H1 (cell line): ENCODE data around the gene LAMC3. TPM values are rescaled to one million over a fixed set of nuclear protein-coding genes. Genes with fewer than 3 reads are reported as not detected.

Experiments used
- CTCF ChIA-PET: fragments of 300-600 bp; sonication (Branson Sonifier 250); formaldehyde crosslinking; loops from one replicate; lab custom pipeline; 2021; ENCODE audit not compliant: partially characterized antibody; lab: Charles Lee
- POLR2A ChIA-PET: fragments of 300-600 bp; sonication (Branson Sonifier 250); formaldehyde crosslinking; loops from one replicate; lab custom pipeline; 2021; ENCODE audit warnings: inconsistent platforms; ENCODE audit not compliant: partially characterized antibody; lab: Charles Lee
- DNase-seq, 2 experiments: peaks; one replicate each; pipeline versions ENCODE4 v3.0.0 to v3.0.0-alpha.2; 2010 to 2022; ENCODE audit warnings: low spot score in 2 of 2, low read depth in 1 of 2, mixed read lengths in 1 of 2
- FAIRE-seq: peaks from 2 replicates; lab custom pipeline; 2011; peaks lifted over from hg19 to GRCh38; lab: Jason Lieb, UNC
- H2AFZ ChIP-seq: 2 replicates; pipeline ENCODE4 v1.8.1; 2012; ENCODE audit warnings: low read length, inconsistent platforms
- H2AK5ac ChIP-seq: 2 replicates; pipeline ENCODE4 v1.6.1; 2013; ENCODE audit warnings: low read depth, low read length
- H2BK120ac ChIP-seq: replicated peaks from 2 replicates; pipeline ENCODE3; 2013; ENCODE audit warnings: low read depth, low read length, inconsistent platforms
- H2BK12ac ChIP-seq: 2 replicates; pipeline ENCODE4 v1.6.1; 2013; ENCODE audit warnings: low read depth, low read length
- H2BK15ac ChIP-seq: 2 replicates; pipeline ENCODE4 v1.6.1; 2013; ENCODE audit warnings: low read length
- H2BK20ac ChIP-seq: 2 replicates; pipeline ENCODE4 v1.6.1; 2013; ENCODE audit warnings: low read length
- H2BK5ac ChIP-seq: 2 replicates; pipeline ENCODE4 v1.6.1; 2013; ENCODE audit warnings: low read depth, low read length
- H3K14ac ChIP-seq: 2 replicates; pipeline ENCODE4 v1.6.1; 2013; ENCODE audit warnings: inconsistent platforms; ENCODE audit not compliant: insufficient read length
- H3K18ac ChIP-seq: 2 replicates; pipeline ENCODE4 v1.6.1; 2013; ENCODE audit warnings: low read length; ENCODE audit errors: extremely low read depth
- H3K23ac ChIP-seq: 2 replicates; pipeline ENCODE4 v1.6.1; 2013; ENCODE audit warnings: inconsistent platforms; ENCODE audit not compliant: insufficient read length
- H3K23me2 ChIP-seq: 2 replicates; pipeline ENCODE4 v1.6.1; 2013; ENCODE audit warnings: low read depth, low read length
- H3K27ac ChIP-seq: 2 replicates; pipeline ENCODE4 v1.6.1; 2011; ENCODE audit warnings: low read depth, low read length, inconsistent platforms
- H3K27me3 ChIP-seq, 4 experiments: replicated peaks in 1 of 4; 1 replicate in 1 of 4; 2 replicates in 3 of 4; pipeline versions ENCODE4 v1.6.1 to v1.8.1; 2011 to 2013; ENCODE audit warnings: low read length in 3 of 4, mild to moderate bottlenecking in 3 of 4, inconsistent platforms in 2 of 4, mixed read lengths in 2 of 4, moderate library complexity in 1 of 4; ENCODE audit not compliant: control insufficient read depth in 3 of 4, insufficient read depth in 3 of 4; ENCODE audit errors: extremely low read depth in 1 of 4
- H3K36me3 ChIP-seq, 4 experiments: 2 replicates each; pipeline versions ENCODE4 v1.6.1 to v1.8.1; 2011 to 2013; ENCODE audit warnings: mild to moderate bottlenecking in 4 of 4, low read length in 3 of 4, moderate library complexity in 2 of 4, control low read depth in 1 of 4, inconsistent platforms in 1 of 4; ENCODE audit not compliant: insufficient read depth in 4 of 4, control insufficient read depth in 2 of 4
- H3K4ac ChIP-seq: replicated peaks from 2 replicates; pipeline ENCODE3; 2013; ENCODE audit warnings: low read length, low read depth, mixed read lengths, inconsistent platforms; ENCODE audit not compliant: insufficient read length
- H3K4me1 ChIP-seq, 4 experiments: replicated peaks in 1 of 4; 1 replicate in 1 of 4; 2 replicates in 3 of 4; pipeline versions ENCODE4 v1.6.1 to v1.8.1; 2011 to 2013; ENCODE audit warnings: low read length in 3 of 4, inconsistent platforms in 2 of 4, mixed read lengths in 1 of 4; ENCODE audit not compliant: insufficient read depth in 4 of 4, control insufficient read depth in 3 of 4
- H3K4me2 ChIP-seq, 2 experiments: 2 replicates each; pipeline versions ENCODE4 v1.6.1 to v1.8.1; 2011 to 2013; ENCODE audit warnings: low read depth in 2 of 2, low read length in 2 of 2, control low read depth in 1 of 2, inconsistent platforms in 1 of 2, mild to moderate bottlenecking in 1 of 2; ENCODE audit not compliant: insufficient read depth in 1 of 2
- H3K4me3 ChIP-seq, 4 experiments: fragments of 200-600, 300-600 bp in 1 of 4; sonication (generic), shearing (Covaris generic), sonication (Bioruptor Twin) in 1 of 4; 2 replicates each; pipeline versions ENCODE4 v1.5.1 to v1.8.1; 2011 to 2016; ENCODE audit warnings: low read length in 4 of 4, low read depth in 3 of 4, control low read depth in 2 of 4, inconsistent platforms in 2 of 4, mild to moderate bottlenecking in 2 of 4, mixed read lengths in 1 of 4, moderate library complexity in 1 of 4; ENCODE audit not compliant: insufficient read depth in 2 of 4; ENCODE audit errors: extremely low read depth in 1 of 4
- H3K56ac ChIP-seq: replicated peaks from 2 replicates; pipeline ENCODE3; 2013; ENCODE audit warnings: low read depth, mild to moderate bottlenecking, mixed read lengths, low read length, inconsistent platforms; ENCODE audit not compliant: insufficient read length
- H3K79me1 ChIP-seq: 2 replicates; pipeline ENCODE4 v1.6.1; 2013; ENCODE audit warnings: low read depth, low read length, control low read depth
- H3K79me2 ChIP-seq, 2 experiments: 2 replicates each; pipeline versions ENCODE4 v1.6.1 to v1.8.1; 2012 to 2013; ENCODE audit warnings: low read length in 2 of 2, mild to moderate bottlenecking in 2 of 2, inconsistent platforms in 1 of 2; ENCODE audit not compliant: insufficient read depth in 2 of 2, control insufficient read depth in 1 of 2
- H3K9ac ChIP-seq, 4 experiments: replicated peaks in 1 of 4; 1 replicate in 1 of 4; 2 replicates in 3 of 4; pipeline versions ENCODE4 v1.6.1 to v1.8.1; 2011 to 2013; ENCODE audit warnings: low read depth in 3 of 4, low read length in 3 of 4, control low read depth in 2 of 4, mild to moderate bottlenecking in 2 of 4, moderate library complexity in 2 of 4, inconsistent platforms in 1 of 4; ENCODE audit errors: extremely low read depth in 1 of 4
- H3K9me3 ChIP-seq, 2 experiments: 2 replicates each; pipeline versions ENCODE4 v1.6.1 to v1.8.1; 2012 to 2013; ENCODE audit warnings: mild to moderate bottlenecking in 2 of 2, moderate library complexity in 2 of 2, control low read depth in 1 of 2, inconsistent platforms in 1 of 2, low read depth in 1 of 2, low read length in 1 of 2, mixed read lengths in 1 of 2; ENCODE audit not compliant: insufficient read depth in 2 of 2
- H4K20me1 ChIP-seq, 2 experiments: replicated peaks in 1 of 2; 2 replicates each; pipeline versions ENCODE3 to v1.8.1; 2011 to 2013; ENCODE audit warnings: inconsistent platforms in 2 of 2, low read length in 2 of 2, mild to moderate bottlenecking in 1 of 2; ENCODE audit not compliant: insufficient read depth in 2 of 2, control insufficient read depth in 1 of 2
- H4K5ac ChIP-seq: 2 replicates; pipeline ENCODE4 v1.6.1; 2013; ENCODE audit warnings: low read length, low read depth, mixed read lengths, inconsistent platforms; ENCODE audit not compliant: insufficient read length
- H4K8ac ChIP-seq: 2 replicates; pipeline ENCODE4 v1.8.0; 2013; ENCODE audit warnings: mild to moderate bottlenecking, moderate library complexity, low read length, inconsistent platforms; ENCODE audit not compliant: insufficient read depth; ENCODE audit errors: extremely low read depth
- H4K91ac ChIP-seq: replicated peaks from 2 replicates; pipeline ENCODE3; 2013; ENCODE audit warnings: low read length, mixed read lengths, inconsistent platforms; ENCODE audit not compliant: insufficient read length
- BRCA1 ChIP-seq: IDR thresholded peaks from 2 replicates; pipeline ENCODE4 v1.6.1; 2012; ENCODE audit warnings: low read depth, low read length, improper control_type of control experiment
- HDAC2 ChIP-seq, 2 experiments: fragments of 300-600 bp in 1 of 2; sonication (generic) in 1 of 2; IDR thresholded peaks; 2 replicates each; pipeline ENCODE4 v1.6.1; 2011 to 2012; ENCODE audit warnings: low read depth in 2 of 2, low read length in 2 of 2, mild to moderate bottlenecking in 2 of 2, moderate library complexity in 2 of 2, borderline replicate concordance in 1 of 2, inconsistent platforms in 1 of 2
- NRF1 ChIP-seq: IDR thresholded peaks from 2 replicates; pipeline ENCODE4 v1.6.1; 2011; ENCODE audit warnings: mild to moderate bottlenecking, low read depth, low read length, improper control_type of control experiment
- POLR2AphosphoS5 ChIP-seq: IDR thresholded peaks from 2 replicates; pipeline ENCODE4 v1.6.1; 2011; ENCODE audit warnings: low read depth, low read length
- RNF2 ChIP-seq: fragments of 200-900, 300-1000 bp; sonication (generic); IDR thresholded peaks from 2 replicates; pipeline ENCODE4 v1.7.1; 2016; ENCODE audit warnings: borderline replicate concordance, low read depth, mild to moderate bottlenecking, antibody characterized with exemption, low read length; ENCODE audit not compliant: poor library complexity, severe bottlenecking; ENCODE audit errors: missing control alignments
- TAF1 ChIP-seq: IDR thresholded peaks from 2 replicates; pipeline ENCODE4 v1.6.1; 2011; ENCODE audit warnings: mild to moderate bottlenecking, low read depth, low read length
- TAF7 ChIP-seq: optimal IDR thresholded peaks from 2 replicates; pipeline ENCODE3; 2011; ENCODE audit warnings: low read depth, mild to moderate bottlenecking, inconsistent platforms, low read length, moderate library complexity, borderline replicate concordance
- ZNF274 ChIP-seq: IDR thresholded peaks from 2 replicates; pipeline ENCODE4 v1.7.0; 2012; ENCODE audit warnings: low read length, borderline replicate concordance; ENCODE audit errors: extremely low read depth
- WGBS, 2 experiments: shearing (Covaris generic) in 1 of 2; methylation state at CpG; one replicate each; pipeline versions ENCODE4 v1.1.6 to v1.1.7; 2013 to 2015; ENCODE audit warnings: low lambda C conversion rate in 2 of 2, mixed read lengths in 2 of 2, inconsistent platforms in 1 of 2, low coverage in 1 of 2, missing lambda C conversion rate in 1 of 2; ENCODE audit not compliant: insufficient replicate concordance in 2 of 2, insufficient coverage in 1 of 2, insufficient read length in 1 of 2; ENCODE audit errors: extremely low coverage in 1 of 2, missing lambda C conversion rate in 1 of 2; 5-methylcytosine and 5-hydroxymethylcytosine counted together
- polyA plus RNA-seq, 7 experiments: library from polyadenylated mRNA; depleted of rRNA in 3 of 7; stranded (reverse) in 5 of 7; unstranded in 2 of 7; fragments of >200 nt in 5 of 7; fragments of 200-250 nt in 2 of 7; gene quantifications; 1 replicate in 5 of 7; 2 replicates in 1 of 7; 4 replicates in 1 of 7; pipeline versions ENCODE4 v1.2.1 to v1.2.3, GENCODE V29; 2011 to 2013; ENCODE audit warnings: missing spikeins in 2 of 7, mixed read lengths in 2 of 7
- total RNA-seq: library from RNA; stranded (reverse); fragmentation: NEBNext Ultra II Directional; extraction: Animal tissue kit (Norgen Biotek cat#: 25700); gene quantifications from 2 replicates; pipeline ENCODE4 v1.2.1, GENCODE V29; 2021

The LAMC3 gene
- total and polyA plus RNA-seq, 2 of the 8 experiments (the other 6 are each of a cell fraction or from before 2014, with no cell fraction given), result 9.3 to 12.3 TPM

DNA sequence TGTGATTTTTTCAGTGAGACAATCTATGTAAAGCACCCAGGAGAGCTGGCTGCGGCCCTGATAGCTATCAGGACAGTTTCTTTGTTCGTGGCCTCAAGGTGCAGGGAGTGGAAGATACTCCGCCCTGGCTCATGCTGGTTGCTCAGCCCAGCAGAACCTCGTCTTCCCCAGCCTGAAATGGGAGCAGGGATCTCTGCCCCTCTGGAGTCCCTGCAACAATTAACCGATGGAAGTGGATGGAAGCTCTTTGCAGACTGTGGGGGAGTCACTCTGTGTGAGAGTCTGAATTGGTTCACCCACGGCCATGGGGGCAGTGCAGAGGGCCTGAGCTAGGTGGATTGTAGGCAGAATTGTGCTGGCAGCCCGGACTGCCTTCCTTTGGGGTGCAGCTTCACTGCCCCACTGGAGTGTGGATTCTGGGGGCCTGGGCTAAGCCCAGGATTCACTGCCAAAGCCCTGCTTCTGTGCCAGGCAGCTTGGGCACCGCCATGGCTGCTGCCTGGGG is 90.2 kb downstream of the LAMC3 start:
- H2BK120ac ChIP-seq, result no peak overlapping the region
- 81% methylated on average over 8 of the region's 8 CpGs; no CpG with 5 or more reads in 1 of the 2 experiments for WGBS, 2 experiments
- no peak overlapping the region for H3K23ac ChIP-seq
- TF ChIP-seq ZNF274 (no peak), RNF2 (no peak), BRCA1 (no peak), TAF7 (no peak), HDAC2 (IDR thresholded peaks at IDR 0.05; ENCODE audit: borderline replicate concordance in 1 of 2, low read depth in 2 of 2, low read length in 2 of 2) (no peak), POLR2AphosphoS5 (no peak), TAF1 (no peak), NRF1 (no peak)
- peaks cover 3 to 4% of the 10 kb centered on the region in 2 experiments for H4K20me1 ChIP-seq
- H2BK12ac ChIP-seq, result 0 out of 2 replicates have a peak overlapping the region, but pooled peaks have one; percentile 88
- H3K79me2 ChIP-seq, result peaks cover 0 to 18% of the 10 kb centered on the region in 2 experiments; a peak in 1 of 4 replicates
- peak overlapping the region; percentile 19 to 83; a peak in 2 of 4 replicates for H3K4me2 ChIP-seq
- H4K5ac ChIP-seq, result no peak overlapping the region
- FAIRE-seq (no peak), DNase-seq (no peak)
- H4K8ac ChIP-seq, result peak overlapping the region; percentile 92
- H3K4me1 ChIP-seq, result peaks cover 8 to 57% (median 45%) of the 10 kb centered on the region in 4 experiments
- H3K79me1 ChIP-seq, result peaks cover 8% of the 10 kb centered on the region
- peak overlapping the region; percentile 19 for H3K4ac ChIP-seq
- no peak overlapping the region for H2BK15ac ChIP-seq
- H3K56ac ChIP-seq, result no peak overlapping the region
- no peaks in the 10 kb centered on the region for H3K9me3 ChIP-seq
- no peak overlapping the region for H3K27ac ChIP-seq
- no peak overlapping the region for H3K9ac ChIP-seq
- no peak overlapping the region for H3K4me3 ChIP-seq
- H2BK5ac ChIP-seq, result 0 out of 2 replicates have a peak overlapping the region, but pooled peaks have one; percentile 4
- peaks cover 5% of the 10 kb centered on the region for H3K23me2 ChIP-seq
- ChIA-PET POLR2A (interaction anchor here (0.8 to 29.0 kb wide), 7 partner anchors 9 to 190 kb away, joined by 3 to 751 read pairs (median 4); partner anchors contain the start of genes NUP214 and PLPP7), CTCF (interaction anchor here (1.0 to 6.3 kb wide), 7 partner anchors 9 to 82 kb away, joined by 3 to 47 read pairs (median 5); no protein-coding TSS in a partner anchor)
- no peak overlapping the region for H3K18ac ChIP-seq
- H2AFZ ChIP-seq, result no peak overlapping the region
- H4K91ac ChIP-seq, result no peak overlapping the region
- H3K27me3 ChIP-seq, result no peaks in the 10 kb centered on the region; a peak in 1 of 7 replicates
- peaks cover 0 to 17% (median 2%) of the 10 kb centered on the region in 4 experiments; a peak in 4 of 8 replicates for H3K36me3 ChIP-seq
- no peak overlapping the region for H3K14ac ChIP-seq
- H2BK20ac ChIP-seq, result peak overlapping the region; percentile 34; the same call in 1 of the 2 replicates
- no peak overlapping the region for H2AK5ac ChIP-seq
